Liver (tissue), 3 donors: ENCODE data around the gene FAM199X.

ENCODE experiments used
- CTCF ChIP-seq: fragments of 150-350 bp; IDR thresholded peaks from 2 replicates; pipeline ENCODE4 v1.5.1; 2017; ENCODE audit warnings: improper control_type of control experiment, low read depth, low read length; ENCODE audit not compliant: missing input control
- EGR1 ChIP-seq, 2 donors: IDR thresholded peaks; 2 replicates each; pipeline ENCODE4 v1.6.1; 2016 to 2018; ENCODE audit warnings: antibody characterized with exemption in 2 of 2, low read depth in 2 of 2
- FOXA1 ChIP-seq: IDR thresholded peaks from 2 replicates; pipeline ENCODE4 v1.6.1; 2016; ENCODE audit warnings: antibody characterized with exemption
- HNF4G ChIP-seq: IDR thresholded peaks from 2 replicates; pipeline ENCODE4 v1.6.1; 2016; ENCODE audit warnings: antibody characterized with exemption
- REST ChIP-seq: IDR thresholded peaks from 2 replicates; pipeline ENCODE4 v1.6.1; 2016; ENCODE audit warnings: antibody characterized with exemption, mild to moderate bottlenecking
- donor health status: healthy.
- donor health status: healthy.

- no peak for TF ChIP-seq CTCF
- TF ChIP-seq FOXA1: no peak
- TF ChIP-seq HNF4G: no peak
- TF ChIP-seq EGR1 (IDR thresholded peaks at IDR 0.05; ENCODE audit: low read depth in 2 of 2): no peak
- TF ChIP-seq REST: no peak
These were observed 633 bp downstream of the FAM199X start for GRCh38 chrX:104166735-104167436.
